Upper lobe of left lung (tissue), 6 donors: Measurements from ENCODE around the gene CCDC92. TPM values are rescaled to one million over a fixed set of nuclear protein-coding genes. Genes with fewer than 3 reads are reported as not detected.

Experiments
- ATAC-seq, 2 donors: fragments of 200-7000 bp; cut with Tn5 transposase; one replicate each; pipeline ENCODE4 v1.9.1; 2022; ENCODE audit warnings: mild to moderate bottlenecking in 2 of 2, moderate library complexity in 2 of 2; ENCODE audit not compliant: low FRiP score in 2 of 2
- DNase-seq, 2 donors: peaks; one replicate each; pipeline ENCODE4 v3.0.0-alpha.2; 2019 to 2020
- H3K27ac ChIP-seq, 4 donors: fragments of 200-600 bp; sonication (generic); one replicate each; pipeline ENCODE4 v1.5.1; 2016 to 2019
- H3K27me3 ChIP-seq, 4 donors: fragments of 200-600 bp; sonication (generic); one replicate each; pipeline ENCODE4 v1.5.1; 2017 to 2019
- H3K36me3 ChIP-seq, 4 donors: fragments of 200-600 bp; sonication (generic); one replicate each; pipeline ENCODE4 v1.5.1; 2016 to 2019
- H3K4me1 ChIP-seq, 4 donors: fragments of 200-600 bp; sonication (generic); one replicate each; pipeline ENCODE4 v1.5.1; 2018 to 2019
- H3K4me3 ChIP-seq, 4 donors: fragments of 200-600 bp; sonication (generic); one replicate each; pipeline ENCODE4 v1.5.1; 2017 to 2019; ENCODE audit warnings: mild to moderate bottlenecking in 2 of 4, moderate library complexity in 1 of 4
- H3K9me3 ChIP-seq, 4 donors: fragments of 200-600 bp; sonication (generic); one replicate each; pipeline ENCODE4 v1.5.1; 2018 to 2019
- EP300 ChIP-seq, 4 donors: sonication (generic); formaldehyde crosslinking; IDR thresholded peaks; one replicate each; pipeline ENCODE4 v1.5.1; 2017; ENCODE audit warnings: antibody characterized with exemption in 4 of 4, control low read depth in 2 of 4
- POLR2A ChIP-seq, 4 donors: fragments of 450-650 bp; IDR thresholded peaks; one replicate each; pipeline ENCODE4 v1.5.1; 2016 to 2017; ENCODE audit warnings: antibody characterized with exemption in 4 of 4, mild to moderate bottlenecking in 2 of 4
- POLR2AphosphoS5 ChIP-seq, 2 donors: sonication (generic); formaldehyde crosslinking; IDR thresholded peaks; one replicate each; pipeline ENCODE4 v1.5.1; 2017; ENCODE audit warnings: antibody characterized with exemption in 2 of 2
- WGBS, 2 donors: methylation state at CpG; one replicate each; pipeline ENCODE4 v1.1.5; 2017 to 2018; 5-methylcytosine and 5-hydroxymethylcytosine counted together
- total RNA-seq, 6 donors: library from RNA; depleted of rRNA in 4 of 6; stranded (reverse); fragments of >200 nt in 4 of 6; gene quantifications; one replicate each; pipeline versions ENCODE4 v1.1.0 to v1.2.1, GENCODE V29; 2016 to 2021
- TF ChIP-seq, protein P1 (sequence below), 6 experiments: fragments of 450-650 bp in 4 of 6; fragments of 200-600 bp in 2 of 6; sonication (generic) in 2 of 6; IDR thresholded peaks; one replicate each; pipeline ENCODE4 v1.5.1; 2016 to 2019; ENCODE audit warnings: antibody characterized with exemption in 6 of 6
- donor health status: DM: no; HTN: no; CAD: no; lungs with moderate emphysema.
- donor health status: DM: no; HTN: yes; CAD: no; lungs with severe emphysema.

Gene CCDC92
- total RNA-seq, 6 donors from 2014 or later: 33.8 to 48.9 (median 43.7) TPM

DNA sequence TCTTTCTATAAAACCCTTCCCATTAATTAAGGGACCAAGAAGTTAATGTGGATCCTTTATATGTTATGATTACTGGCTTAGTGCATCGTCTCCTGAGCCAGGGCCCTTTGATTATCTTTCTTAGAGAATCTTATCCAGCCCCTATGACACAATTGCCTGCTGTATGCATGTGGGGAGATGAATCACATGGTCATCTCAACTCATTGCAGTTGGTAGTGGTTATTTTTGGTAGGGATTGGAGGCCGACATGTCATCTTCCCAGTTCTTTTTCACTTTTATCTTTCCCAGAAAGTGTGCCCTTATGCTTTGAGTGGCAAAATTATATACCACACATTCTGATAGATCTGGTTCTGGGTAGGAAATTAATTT is 26.3 kb upstream of the CCDC92 start:
- 82 to 84% methylated on average over 2 of the region's 2 CpGs for WGBS, 2 donors
- Histone ChIP-seq H3K9me3 (no peaks in the 10 kb centered on the region), H3K4me3 (no peak overlapping the region), H3K36me3 (peaks cover 0 to 31% (median 5%) of the 10 kb centered on the region in 4 donors), H3K27me3 (no peaks in the 10 kb centered on the region), H3K27ac (no peak overlapping the region), H3K4me1 (peaks cover 11 to 31% (median 19%) of the 10 kb centered on the region in 4 donors)
- no peak for ATAC-seq
- TF ChIP-seq, protein P1, sequence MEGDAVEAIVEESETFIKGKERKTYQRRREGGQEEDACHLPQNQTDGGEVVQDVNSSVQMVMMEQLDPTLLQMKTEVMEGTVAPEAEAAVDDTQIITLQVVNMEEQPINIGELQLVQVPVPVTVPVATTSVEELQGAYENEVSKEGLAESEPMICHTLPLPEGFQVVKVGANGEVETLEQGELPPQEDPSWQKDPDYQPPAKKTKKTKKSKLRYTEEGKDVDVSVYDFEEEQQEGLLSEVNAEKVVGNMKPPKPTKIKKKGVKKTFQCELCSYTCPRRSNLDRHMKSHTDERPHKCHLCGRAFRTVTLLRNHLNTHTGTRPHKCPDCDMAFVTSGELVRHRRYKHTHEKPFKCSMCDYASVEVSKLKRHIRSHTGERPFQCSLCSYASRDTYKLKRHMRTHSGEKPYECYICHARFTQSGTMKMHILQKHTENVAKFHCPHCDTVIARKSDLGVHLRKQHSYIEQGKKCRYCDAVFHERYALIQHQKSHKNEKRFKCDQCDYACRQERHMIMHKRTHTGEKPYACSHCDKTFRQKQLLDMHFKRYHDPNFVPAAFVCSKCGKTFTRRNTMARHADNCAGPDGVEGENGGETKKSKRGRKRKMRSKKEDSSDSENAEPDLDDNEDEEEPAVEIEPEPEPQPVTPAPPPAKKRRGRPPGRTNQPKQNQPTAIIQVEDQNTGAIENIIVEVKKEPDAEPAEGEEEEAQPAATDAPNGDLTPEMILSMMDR (IDR thresholded peaks at IDR 0.05): no peak
- no peak for DNase-seq

GRCh38 chr12:123998344-123998990 is 25.8 kb upstream of the CCDC92 start:
- WGBS, 2 donors: 54 to 88% methylated on average over 2 of the region's 2 CpGs
- H3K27ac ChIP-seq: no peak overlapping the region
- no peaks in the 10 kb centered on the region for H3K9me3 ChIP-seq
- H3K4me1 ChIP-seq: peaks cover 11 to 26% (median 19%) of the 10 kb centered on the region in 4 donors
- peaks cover 0 to 28% (median 5%) of the 10 kb centered on the region in 4 donors for H3K36me3 ChIP-seq
- TF ChIP-seq POLR2AphosphoS5 (IDR thresholded peaks at IDR 0.05) (no peak), EP300 (IDR thresholded peaks at IDR 0.05) (no peak), POLR2A (IDR thresholded peaks at IDR 0.05) (no peak)
- TF ChIP-seq, protein P1 (IDR thresholded peaks at IDR 0.05): no peak
- ATAC-seq (no peak), DNase-seq (no peak)
- H3K4me3 ChIP-seq: no peak overlapping the region
- no peaks in the 10 kb centered on the region for H3K27me3 ChIP-seq

DNA sequence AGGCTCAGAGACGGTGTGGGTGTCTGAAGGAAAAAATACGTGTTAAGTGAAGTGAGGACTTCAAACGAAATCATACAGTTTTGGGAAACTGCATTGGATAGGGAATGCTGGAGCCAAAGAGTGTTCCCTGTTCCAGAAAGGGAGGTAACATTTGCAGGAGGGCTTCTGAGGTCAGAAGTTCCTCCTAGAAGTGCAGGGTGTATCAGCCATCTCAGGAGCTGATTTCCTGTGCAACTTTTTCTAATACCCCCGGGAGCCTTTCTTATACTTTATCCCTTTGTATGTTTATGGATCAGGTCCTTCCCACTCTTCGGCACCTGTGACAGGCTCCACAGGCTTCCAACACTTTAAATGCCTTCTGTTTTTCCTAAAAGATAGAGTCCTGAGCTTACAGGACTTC is 25.3 kb upstream of the CCDC92 start:
- Histone ChIP-seq H3K4me3 (no peak overlapping the region), H3K36me3 (peaks cover 0 to 28% (median 5%) of the 10 kb centered on the region in 4 donors), H3K27ac (no peak overlapping the region), H3K27me3 (no peaks in the 10 kb centered on the region), H3K9me3 (no peaks in the 10 kb centered on the region), H3K4me1 (peaks cover 8 to 20% (median 18%) of the 10 kb centered on the region in 4 donors)
- TF ChIP-seq EP300 (IDR thresholded peaks at IDR 0.05) (no peak), POLR2AphosphoS5 (IDR thresholded peaks at IDR 0.05) (no peak), POLR2A (IDR thresholded peaks at IDR 0.05) (no peak)
- TF ChIP-seq, protein P1 (IDR thresholded peaks at IDR 0.05): no peak
- ATAC-seq (no peak), DNase-seq (no peak)
- 75 to 78% methylated on average over 5 of the region's 5 CpGs for WGBS, 2 donors

- peaks cover 0 to 28% (median 7%) of the 10 kb centered on the region in 4 donors for H3K36me3 ChIP-seq
- no peaks in the 10 kb centered on the region for H3K27me3 ChIP-seq
- H3K27ac ChIP-seq: no peak overlapping the region
- no peaks in the 10 kb centered on the region for H3K9me3 ChIP-seq
- no peak overlapping the region for H3K4me3 ChIP-seq
- ATAC-seq: no peak
- DNase-seq: no peak
- TF ChIP-seq, protein P1 (IDR thresholded peaks at IDR 0.05): no peak
- TF ChIP-seq POLR2A (IDR thresholded peaks at IDR 0.05): no peak
- H3K4me1 ChIP-seq: peaks cover 3 to 19% (median 12%) of the 10 kb centered on the region in 4 donors
- WGBS, 2 donors: 76 to 79% methylated on average over 6 of the region's 6 CpGs
Measured at GRCh38 chr12:123997033-123997822, 24.6 kb upstream of the CCDC92 start.
